CD4-positive, alpha-beta T cell treated with Interleukin-6 for 4 hours (primary cell): Measurements from ENCODE around the gene SRSF4.
"Not testable (repeated sequence)": the region's sequence is repeated elsewhere in the genome, so short reads cannot be mapped to it uniquely, and the experiment has no call there.

Source experiments
- DNase-seq: peaks from one replicate; pipeline ENCODE4 v3.0.0-alpha.2; 2020; ENCODE audit warnings: mixed read lengths

Gene SRSF4

DNA sequence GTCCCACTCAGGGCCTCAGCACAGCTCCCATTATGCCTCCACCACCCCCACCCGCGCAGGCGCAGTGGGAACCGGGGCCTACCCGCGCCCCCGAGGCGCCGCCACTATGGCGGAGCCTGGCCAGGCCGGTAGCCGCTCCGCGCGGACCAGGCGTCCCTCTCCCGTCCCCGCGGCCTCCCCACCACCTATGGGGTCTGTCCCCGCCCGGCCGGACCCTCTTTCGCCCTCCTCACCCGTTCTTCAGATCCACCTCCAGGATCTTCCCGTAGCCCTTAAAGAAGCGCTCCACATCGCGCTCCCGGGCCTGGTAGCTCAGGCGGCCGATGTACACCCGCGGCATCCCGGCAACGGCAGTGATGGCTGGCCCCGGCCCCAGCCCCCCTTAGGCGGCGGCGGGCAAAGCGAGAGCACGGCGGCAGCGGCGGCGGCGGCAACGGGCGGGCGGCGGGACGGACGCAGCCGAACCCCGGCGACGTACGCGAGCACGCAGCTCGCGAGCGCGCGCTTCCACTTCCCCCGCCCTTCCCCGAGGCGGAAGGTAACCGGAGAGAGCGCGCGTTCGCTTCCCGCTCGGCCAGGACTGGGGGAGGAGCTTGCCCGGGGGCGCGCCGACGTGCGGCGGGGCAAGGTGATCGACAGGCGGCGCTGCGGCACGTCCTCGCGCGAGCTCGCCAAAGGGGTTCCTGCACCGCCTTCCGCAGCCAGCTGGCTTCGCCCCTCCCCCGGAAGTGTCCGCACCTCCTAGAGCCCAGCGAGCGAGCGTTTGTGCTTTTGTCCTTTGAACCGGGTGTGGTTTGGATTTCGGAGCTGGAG, at the start of gene SRSF4:
TSS of gene SRSF4 (minus strand) at position 488 of the 813 bp plus-strand sequence. CDS start at position 340, 148 bp downstream.
- DNase-seq, result peak; percentile 99

- peak; percentile 93 for DNase-seq
Measured at GRCh38 chr1:29230553-29231378, 49.1 kb upstream of the SRSF4 start, which contains the start of gene MECR. TSS of gene MECR (minus strand) at chr1:29230934. CDS start at chr1:29230906, 28 bp downstream.

DNA sequence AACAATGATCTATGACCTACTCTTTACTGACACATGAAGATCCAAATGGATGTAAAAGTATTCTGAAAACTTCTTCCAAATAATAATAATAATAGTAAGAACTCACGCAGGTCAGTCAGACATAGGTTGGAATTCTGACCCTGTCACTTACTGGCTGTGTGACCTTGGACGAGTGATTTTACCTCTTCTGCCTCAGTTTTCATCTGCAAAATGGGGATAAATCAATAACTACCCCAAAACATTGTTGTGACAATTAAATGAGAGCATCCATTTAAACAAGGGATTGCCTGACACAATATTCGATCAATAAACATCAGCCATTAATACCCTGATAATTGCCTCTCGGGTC, 48.5 kb upstream of the SRSF4 start:
- DNase-seq, result no peak

- DNase-seq, result no peak
Measured at GRCh38 chr1:29227511-29227910, 45.8 kb upstream of the SRSF4 start.

GRCh38 chr1:29225361-29225760, 43.7 kb upstream of the SRSF4 start:
- no peak for DNase-seq

- DNase-seq, result no peak
Measured at GRCh38 chr1:29224356-29224837, 42.7 kb upstream of the SRSF4 start.

GRCh38 chr1:29223521-29223920, 41.8 kb upstream of the SRSF4 start:
- no peak for DNase-seq

GRCh38 chr1:29222686-29223085, 41.0 kb upstream of the SRSF4 start:
- DNase-seq, result no peak

DNA sequence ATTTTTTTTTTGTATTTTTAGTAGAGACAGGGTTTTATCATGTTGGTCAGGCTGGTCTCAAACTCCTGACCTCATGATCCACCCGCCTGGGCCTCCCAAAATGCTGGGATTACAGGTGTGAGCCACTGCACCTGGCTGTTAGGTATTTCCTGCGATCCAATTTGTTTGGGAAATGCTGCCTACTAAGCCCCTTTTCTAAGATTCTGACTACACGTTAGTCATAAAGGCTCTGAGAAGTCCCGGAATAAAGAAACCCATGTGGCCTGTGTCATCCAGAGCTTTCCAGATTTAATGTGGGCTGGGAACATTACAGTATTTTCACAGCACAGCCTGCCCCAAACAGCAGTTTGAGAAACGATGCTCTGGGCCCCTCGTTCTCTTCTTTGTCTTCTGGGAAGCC, 40.6 kb upstream of the SRSF4 start:
- not testable (repeated sequence) for DNase-seq

DNA sequence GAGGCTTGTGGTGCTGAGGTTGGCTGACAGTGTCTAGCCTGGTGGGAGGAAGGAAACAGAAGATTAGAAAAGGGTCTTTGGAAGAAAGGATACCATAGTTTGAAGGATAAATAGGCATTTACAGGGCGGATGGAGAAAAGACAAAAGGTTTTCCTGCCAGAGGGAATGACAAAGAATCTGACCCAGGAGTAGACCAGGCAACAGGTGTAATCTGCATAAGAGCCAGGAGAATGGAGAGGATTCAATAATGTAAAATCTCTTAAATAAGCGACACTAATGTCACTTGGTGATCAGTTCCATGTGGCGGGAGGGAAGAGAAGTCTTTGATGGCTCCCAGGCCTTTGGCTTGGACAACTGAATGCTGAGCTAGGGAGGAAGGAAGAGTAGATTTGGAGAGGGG, 39.6 kb upstream of the SRSF4 start:
- no peak for DNase-seq

- no peak for DNase-seq
Measured at GRCh38 chr1:29218223-29218622, 36.5 kb upstream of the SRSF4 start.

DNA sequence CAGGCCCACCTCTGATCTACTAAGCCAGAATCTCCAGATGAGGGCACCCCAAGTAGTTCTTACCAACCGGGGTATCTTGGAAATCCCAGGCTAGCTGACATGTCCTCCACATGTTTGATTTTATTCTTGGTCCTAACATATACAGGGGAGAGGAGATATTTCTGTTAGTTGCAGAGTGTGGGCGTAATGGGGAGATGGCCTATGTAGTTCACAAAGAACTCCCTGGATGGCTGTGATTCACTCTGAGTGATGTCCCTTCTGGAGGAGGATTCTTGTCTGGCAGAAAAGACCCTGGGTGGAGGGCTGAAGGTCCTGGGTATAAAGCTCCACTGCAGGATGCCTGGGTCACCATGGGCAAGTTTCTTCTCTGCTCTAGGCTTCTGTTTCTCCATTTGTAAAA, 35.9 kb upstream of the SRSF4 start:
- DNase-seq, result no peak

DNA sequence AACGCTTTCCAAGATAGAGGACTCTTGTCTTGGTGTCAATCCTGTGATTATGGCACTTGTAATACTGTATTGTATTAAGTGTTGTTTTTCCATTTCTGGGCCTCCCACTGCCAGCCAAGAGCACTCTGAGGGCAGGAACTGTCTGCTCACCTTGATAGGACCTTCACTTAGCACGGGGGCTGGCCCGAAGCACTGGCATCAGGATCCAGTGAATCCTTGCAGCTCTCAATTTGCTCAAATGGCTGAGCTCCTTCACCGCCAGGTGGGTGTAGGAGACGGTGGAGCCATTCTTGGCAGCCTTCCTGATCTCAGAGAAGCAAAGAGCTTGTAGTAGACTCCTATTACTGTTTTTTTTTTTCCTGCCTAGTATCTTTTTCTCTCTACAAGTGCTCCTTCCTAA, 31.4 kb upstream of the SRSF4 start:
- no peak for DNase-seq

DNA sequence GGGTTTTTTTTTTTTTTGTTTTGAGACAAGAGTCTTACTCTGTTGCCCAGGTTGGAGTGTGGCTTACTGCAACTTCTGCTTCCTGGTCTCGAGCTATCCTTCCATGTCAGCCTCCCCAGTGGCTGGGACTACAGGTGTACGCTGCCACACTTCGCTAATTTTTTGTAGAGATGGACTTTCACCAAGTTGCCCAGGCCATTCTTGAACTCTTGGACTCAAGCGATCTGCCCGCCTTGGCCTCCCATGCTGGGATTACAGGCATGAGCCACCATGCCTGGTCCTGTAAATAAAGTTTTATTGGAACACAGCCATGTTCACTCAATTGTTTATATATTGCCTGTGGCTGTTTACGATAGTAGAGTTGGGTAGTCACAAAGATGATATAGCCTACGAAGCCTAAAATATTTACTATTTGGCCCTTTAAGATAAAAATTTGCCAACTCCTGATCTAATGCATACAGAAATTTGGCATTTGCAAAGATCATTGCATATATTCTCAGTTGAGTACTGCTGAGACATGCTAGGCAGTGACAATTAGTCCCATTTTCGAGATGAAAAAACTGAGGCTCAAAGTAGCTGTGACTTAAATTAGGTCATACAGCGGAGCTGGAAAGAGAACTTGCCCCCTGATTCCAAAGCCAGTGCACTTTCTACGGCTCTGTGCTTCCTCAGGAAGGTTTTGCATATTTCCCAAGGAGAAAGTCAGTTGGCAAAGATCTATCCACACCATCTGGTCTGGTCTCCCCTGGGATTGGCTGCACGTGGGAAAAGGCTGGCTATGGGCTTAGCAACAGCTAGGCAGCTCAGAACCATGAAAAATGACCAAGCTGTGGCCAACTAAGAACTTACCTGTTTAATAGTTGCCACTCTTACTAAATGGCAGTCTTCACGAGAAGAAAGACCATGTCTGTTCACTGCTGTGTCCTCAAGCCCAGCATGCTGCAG, 29.7 kb upstream of the SRSF4 start:
- no peak for DNase-seq

GRCh38 chr1:29210278-29211085, 28.8 kb upstream of the SRSF4 start:
- DNase-seq, result no peak

- no peak for DNase-seq
Measured at GRCh38 chr1:29209173-29209572, 27.5 kb upstream of the SRSF4 start.

GRCh38 chr1:29208442-29208841, 26.7 kb upstream of the SRSF4 start:
- no peak for DNase-seq

DNA sequence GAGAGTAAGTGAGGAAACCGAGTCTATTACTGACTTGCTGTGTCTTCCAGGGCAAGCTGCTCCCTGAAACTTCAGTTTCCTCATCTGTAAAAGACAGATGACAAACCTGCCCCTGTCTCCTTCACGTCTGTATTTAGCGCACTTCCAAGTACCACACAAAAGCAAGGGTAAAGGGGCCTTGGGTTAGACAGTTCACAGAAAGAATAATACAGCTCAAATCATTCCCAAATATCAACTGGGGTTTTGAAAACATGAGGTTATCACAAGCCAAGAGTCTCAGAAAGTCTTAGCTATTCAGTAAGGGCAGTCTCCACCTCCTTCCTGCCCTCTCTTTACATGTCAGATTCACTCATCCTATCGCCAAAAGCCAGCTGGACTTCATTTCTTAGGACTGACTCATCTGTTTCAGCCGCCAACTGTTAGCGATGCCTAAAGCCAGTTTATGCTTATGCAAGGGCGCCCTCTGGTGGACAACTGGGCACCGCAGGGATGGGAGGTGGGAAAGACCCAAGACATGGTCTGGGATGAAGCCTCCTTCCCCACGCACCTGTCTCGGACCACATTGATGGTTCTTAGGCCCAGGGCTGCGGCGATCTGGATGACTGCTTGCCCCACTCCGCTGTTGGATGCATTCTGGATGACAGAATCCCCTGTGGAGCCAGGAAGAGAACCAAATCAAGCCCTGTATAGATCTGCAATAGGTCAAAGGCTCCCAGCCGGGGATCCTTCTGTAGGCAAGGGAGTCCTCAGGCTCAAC, 21.1 kb upstream of the SRSF4 start:
- peak; percentile 92 for DNase-seq

- DNase-seq, result no peak
Measured at GRCh38 chr1:29202053-29202452, 20.4 kb upstream of the SRSF4 start.

DNA sequence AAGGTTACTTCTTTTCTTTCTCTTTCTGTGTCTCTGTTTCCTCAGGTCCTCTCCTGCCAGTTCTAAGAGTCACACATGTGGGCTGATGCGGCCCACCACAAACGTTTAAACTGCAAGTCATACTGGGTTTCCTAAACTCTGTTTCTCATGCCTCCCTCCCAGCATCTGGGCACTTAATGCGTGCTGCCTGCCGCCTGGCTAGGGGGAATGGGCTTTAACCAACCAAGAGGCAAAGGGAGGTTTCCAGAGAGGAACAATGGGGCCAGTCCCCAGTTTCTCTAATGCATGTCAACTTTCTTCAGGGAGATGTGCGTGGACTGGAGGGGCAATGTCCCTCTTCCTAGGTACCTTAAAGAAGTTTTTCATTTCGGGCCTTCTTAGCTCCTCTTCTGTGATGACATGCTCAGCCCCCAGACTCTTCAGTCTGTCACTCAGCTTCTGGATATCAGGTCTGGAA, 19.9 kb upstream of the SRSF4 start:
- DNase-seq, result no peak
